GM23248 (cell line): ENCODE results near the gene PKHD1.

Experiments used
- EZH2 ChIP-seq: fragments of 200-600 bp; sonication (generic); IDR thresholded peaks from 2 replicates; pipeline ENCODE4 v1.6.1; 2018; ENCODE audit warnings: antibody characterized with exemption, mild to moderate bottlenecking; ENCODE audit not compliant: insufficient read depth, poor library complexity, severe bottlenecking
- EZH2phosphoT487 ChIP-seq: fragments of 200-600 bp; sonication (generic); IDR thresholded peaks from 2 replicates; pipeline ENCODE4 v1.6.1; 2018; ENCODE audit warnings: antibody characterized with exemption, moderate library complexity, mild to moderate bottlenecking, low read depth; ENCODE audit not compliant: insufficient read depth

GRCh38 chr6:51620971-51621370 lies 466.4 kb downstream of the PKHD1 start:
- TF ChIP-seq EZH2phosphoT487 (no peak), EZH2 (no peak)
